Stimulated activated CD8-positive, alpha-beta memory T cell treated with anti-CD3 and anti-CD28 coated beads, Interleukin-15, amount 100 ng/mL, for 1 hour (primary cell): ENCODE data around the gene ME3.
A peak's percentile ranks its signal among the peaks of the same experiment; 100 is the strongest.
"Not testable (repeated sequence)": the region's sequence is repeated elsewhere in the genome, so short reads cannot be mapped to it uniquely, and the experiment has no call there.

Source experiments
- DNase-seq: peaks from one replicate; pipeline ENCODE4 v3.0.0-alpha.2; 2020; ENCODE audit warnings: low read depth

The ME3 gene

GRCh38 chr11:86620891-86621521 is 51.4 kb downstream of the ME3 start:
- no peak for DNase-seq

GRCh38 chr11:86619428-86619827 is 53.0 kb downstream of the ME3 start:
- not testable (repeated sequence) for DNase-seq

- no peak for DNase-seq
Observed at GRCh38 chr11:86617502-86617901, 54.9 kb downstream of the ME3 start.

- DNase-seq, result no peak
Observed at GRCh38 chr11:86615487-86615886, 56.9 kb downstream of the ME3 start.

DNA sequence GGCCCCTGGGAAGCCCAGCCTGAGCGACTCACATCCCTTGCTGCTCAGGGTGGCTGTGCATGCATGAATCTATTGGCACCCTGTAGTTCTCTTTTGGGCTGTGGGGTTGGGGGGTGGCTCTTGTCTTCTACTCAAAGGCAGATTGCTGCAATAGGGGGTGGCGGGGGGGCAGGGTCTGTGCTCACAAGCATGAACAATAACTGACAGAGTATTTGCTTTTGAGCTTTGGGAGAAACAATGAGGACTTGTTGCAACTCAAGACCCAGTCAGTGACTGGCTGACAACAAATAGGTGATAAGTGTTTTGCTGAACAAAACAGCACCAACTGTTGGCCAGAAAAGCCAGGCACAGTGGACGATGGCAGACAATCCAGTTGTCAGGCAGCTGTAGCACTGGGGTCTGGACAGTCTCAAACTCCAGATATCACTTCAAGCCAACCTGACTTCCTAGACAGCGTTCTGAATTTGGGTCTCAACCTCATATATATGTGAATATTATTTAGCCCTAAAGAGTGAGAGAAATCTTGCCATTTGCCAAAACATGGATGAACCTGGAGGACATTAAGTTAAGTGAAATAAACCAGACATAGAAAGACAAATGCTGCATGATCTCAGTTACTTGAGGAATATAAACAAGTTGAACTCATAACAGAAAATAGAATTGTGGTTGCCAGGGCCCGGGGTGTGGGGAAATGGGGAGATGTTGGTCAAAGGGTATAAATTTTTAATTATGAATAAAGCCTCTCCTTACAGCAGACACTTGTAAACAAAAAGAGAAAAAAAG is 61.7 kb downstream of the ME3 start:
- DNase-seq, result no peak

DNA sequence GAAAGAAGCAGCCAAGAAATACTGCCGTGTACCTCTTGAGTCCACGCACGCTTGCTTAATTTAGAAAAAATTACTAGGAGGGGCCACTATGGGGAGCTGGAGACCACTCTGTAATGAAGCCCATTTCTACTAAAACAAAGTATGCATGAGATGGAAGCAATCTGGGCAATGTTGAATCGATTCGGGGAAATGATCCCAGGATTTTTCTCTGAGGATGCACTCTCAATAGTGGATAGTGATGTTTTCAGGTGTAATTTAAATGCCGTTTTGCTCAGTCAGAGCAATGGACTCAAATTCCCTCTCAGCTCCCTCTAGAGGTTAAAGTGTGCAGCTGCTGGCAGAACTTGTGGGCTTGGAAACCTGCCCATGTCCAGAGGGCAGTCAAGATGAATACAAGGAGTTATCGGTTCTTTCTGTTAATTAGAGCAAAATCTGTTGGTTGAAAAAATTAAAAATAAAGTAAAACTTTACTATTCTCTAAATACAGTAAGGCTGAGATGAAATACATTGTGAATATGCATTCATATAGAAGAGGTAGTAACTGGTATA is 64.1 kb downstream of the ME3 start:
- DNase-seq, result no peak

DNA sequence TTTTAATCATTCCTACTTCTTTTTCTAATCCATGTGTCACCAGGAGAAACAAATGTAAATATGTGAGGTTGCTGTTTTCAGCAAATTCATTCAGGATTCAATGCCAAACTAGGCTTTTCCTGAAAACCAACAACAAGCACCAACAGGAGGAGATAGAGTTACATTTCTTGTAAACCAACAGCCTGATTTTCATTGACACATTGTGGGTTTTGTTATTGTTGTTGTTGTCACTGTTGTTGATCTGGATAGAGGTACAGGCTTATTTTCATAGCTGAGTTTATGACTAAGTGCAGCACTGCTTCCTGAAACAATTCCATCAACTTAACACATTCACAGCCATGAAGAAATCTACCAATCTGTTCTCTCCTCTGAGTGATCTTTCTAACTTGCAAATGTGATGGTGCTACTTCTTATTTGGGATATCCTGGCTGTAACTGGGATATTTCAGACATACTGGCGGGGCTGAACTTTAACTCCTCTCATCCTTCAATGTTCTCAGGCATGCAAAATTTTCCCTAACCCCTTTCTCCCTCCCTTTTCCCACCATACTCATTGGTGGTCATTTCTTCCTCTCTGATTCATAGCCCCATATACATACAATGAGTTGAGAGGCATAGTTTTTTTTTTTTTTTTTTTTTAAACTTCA is 65.5 kb downstream of the ME3 start:
- DNase-seq, result no peak

DNA sequence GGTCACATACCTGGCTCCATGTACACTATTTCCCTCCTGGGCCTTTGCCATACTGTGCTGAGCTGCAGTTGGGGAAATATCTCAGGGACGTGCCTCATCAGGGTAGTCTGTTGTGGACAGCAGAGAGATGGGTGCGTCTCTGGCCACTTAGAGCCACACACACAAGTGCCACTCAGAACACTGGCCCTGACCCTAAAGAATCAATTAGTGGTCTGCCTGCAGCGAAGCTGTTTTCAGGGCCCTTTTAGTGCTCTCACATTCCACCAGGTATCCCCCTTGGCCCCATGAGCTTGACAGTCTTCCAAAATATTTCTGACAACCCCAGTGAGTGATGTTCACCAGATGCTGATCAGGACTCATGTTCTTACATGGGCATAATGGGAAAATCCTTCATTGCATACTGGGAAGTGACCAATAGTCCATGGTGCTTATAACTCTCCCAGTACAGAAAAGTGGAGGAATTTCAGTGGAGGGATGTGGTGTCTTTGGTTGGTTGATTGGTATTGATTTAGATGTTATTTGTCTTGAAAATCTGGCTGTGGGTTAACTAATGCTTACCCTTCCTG is 66.1 kb downstream of the ME3 start:
- DNase-seq, result no peak

DNA sequence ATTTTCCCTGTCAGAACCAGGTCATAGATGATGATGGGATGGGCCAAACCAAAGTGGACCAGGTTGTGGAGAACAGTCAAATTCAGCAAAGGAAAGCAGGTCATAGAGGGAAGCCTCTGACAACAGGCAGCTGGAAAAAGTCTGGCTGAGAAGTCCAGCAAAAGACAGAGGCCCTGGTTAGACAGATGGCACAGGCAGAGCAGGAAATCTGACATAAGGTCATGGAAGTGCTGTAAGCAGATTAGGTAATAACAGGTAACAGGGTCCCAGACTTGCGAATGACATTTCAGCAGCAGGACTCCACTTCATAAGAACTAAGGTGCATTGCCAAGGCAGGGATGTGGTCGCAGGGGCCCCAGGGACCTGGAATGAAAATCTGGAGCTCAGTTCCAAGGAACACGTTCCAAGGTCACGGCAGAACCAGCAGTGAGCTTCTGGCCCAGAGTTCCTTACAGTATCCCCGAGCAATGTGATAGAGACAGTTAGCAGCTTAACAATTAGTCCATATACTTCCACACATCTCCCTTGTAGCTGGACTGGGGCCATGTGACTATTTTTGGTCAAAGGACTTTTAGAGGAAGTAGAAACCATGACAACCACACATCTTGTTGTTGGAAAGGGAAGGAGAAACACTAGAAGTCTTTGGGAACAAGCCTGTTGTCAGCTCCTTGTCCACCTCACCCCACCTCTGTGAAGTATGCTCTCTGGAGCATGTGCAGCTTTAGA is 75.4 kb downstream of the ME3 start:
- no peak for DNase-seq

DNA sequence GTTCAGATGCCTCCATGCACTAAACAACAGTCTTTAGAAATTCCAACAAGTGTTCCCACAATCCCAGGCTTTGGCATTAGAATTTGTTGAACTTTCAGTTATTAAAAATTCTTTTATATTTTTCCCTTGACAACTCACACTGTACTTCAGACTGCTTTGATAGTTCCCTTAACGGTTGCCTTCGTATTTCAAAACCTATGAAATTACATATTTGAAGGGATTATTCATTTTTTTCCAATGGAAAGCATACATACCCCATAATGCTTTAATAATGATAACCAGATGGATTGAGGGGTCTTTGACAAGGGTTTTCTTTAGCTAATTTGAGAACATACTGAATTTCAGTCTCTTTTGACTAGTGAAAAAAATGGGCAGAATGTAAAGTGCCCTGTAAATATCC is 76.5 kb downstream of the ME3 start:
- DNase-seq, result no peak

DNA sequence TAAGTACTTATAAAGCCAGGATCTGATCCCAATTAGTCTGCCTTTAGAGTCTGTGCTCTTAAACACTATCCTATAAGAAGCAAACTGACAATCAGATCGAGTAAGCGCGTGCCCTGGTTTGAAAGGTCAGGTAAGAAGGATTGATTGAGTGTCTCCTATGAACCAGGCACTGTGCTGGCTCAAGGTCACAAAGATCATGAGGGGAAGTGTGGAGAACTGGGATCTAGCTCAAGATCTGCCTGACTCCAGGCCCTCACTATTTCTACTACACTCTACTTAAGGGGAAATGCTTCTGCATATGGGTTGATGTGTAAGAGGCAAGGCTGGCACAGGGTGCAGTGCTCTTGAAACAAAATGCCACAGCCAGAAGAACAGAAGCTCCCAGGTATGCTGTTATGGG is 77.0 kb downstream of the ME3 start:
- no peak for DNase-seq

GRCh38 chr11:86594746-86595145 is 77.7 kb downstream of the ME3 start:
- no peak for DNase-seq

DNA sequence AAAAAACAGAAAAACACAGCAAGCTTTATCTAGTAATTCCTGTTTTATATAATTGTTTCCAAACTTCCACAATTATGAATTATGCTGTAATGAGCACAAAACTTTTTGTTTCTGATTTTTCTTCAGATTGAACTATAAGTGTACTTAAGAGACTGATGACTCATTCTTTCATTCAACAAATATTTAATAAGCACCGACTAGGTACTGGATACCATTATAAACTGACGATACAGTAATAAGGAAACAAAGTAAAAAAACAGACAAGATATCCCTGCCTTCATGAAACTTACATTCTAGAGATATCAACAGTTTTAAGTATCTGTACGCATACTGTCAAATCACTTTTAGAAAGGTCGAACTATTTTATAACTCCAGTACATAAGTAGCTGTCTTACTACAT is 78.6 kb downstream of the ME3 start:
- DNase-seq, result no peak

GRCh38 chr11:86592659-86593451 is 79.6 kb downstream of the ME3 start:
- peak; percentile 45 for DNase-seq

DNA sequence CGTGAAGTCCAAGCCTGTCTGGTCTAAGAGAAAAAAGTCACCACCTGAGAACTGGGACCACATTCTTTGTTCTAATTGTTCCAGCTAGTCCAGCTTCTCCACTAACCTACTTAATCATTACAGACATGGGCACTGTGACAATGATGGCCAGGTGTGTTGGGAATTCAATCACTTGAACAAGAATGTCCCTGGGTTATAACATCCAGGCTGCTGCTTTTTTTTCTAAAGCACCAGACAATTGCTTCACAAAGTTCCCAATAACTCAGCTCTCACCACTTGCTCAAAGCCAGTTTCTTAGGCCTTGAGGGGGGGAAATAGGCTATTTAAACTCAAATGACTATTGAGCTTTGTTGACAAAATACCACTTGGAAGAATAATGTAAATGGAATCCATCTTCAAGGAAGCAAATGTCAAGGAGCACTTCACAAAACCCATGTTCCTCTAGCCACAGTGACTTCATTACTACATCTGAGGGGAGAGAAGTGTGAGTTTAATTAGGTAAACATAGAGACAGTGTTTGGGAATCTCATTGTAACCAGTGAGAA is 80.3 kb downstream of the ME3 start:
- DNase-seq, result no peak

GRCh38 chr11:86591631-86592030 is 80.8 kb downstream of the ME3 start:
- no peak for DNase-seq

DNA sequence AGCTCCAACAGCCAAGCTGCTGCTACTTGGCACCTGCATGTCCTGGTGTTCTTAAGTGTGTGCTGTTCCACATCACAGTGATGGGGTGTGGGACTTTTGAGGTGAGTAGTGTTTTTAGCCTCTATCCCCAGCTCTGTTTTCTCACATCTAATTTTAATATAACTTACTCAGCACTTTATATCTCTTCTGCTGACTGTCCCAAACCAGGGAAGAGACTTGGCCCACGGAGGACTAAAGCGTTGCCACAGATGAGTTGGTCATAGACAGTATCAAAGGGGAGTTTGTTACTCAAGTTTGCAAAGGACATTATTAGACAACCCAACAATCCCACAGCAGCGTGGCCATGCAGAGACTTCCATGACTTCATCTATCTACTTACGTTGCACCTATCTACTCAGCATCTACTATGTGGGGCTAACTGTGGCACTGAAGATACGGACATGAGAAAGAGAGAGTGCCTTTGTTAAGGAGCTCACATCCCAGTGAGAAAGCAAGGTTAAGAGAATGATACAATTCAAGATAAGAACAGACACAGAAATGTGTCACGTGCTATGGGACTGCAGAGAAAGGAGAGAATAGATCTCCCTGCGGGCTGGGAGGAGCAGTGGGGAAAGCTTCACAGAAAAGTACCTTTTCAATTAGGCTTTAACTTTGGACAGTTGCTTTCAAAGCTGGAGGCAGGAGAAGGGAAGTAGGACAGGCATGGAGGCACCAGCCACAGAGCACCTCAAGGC is 82.4 kb downstream of the ME3 start:
- DNase-seq, result no peak

DNA sequence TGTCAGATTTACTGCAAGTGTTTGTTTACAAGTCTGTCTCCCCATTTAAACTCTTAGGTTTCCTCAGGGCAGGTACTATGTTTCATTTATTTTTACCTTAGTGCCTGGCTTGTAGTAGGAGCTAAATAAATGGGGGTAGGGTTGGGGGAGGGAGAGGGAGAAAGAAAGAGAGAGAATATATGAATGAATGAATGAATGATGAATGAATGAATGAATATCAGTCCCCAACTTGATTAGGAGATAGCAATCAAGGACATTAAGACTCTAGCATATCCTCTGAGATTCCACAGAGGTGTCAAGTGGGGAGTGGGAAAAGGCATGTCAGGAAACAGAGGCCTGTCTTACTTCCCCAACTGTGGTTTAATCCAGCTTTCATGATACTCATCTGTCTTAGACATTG is 83.2 kb downstream of the ME3 start:
- DNase-seq, result no peak

DNA sequence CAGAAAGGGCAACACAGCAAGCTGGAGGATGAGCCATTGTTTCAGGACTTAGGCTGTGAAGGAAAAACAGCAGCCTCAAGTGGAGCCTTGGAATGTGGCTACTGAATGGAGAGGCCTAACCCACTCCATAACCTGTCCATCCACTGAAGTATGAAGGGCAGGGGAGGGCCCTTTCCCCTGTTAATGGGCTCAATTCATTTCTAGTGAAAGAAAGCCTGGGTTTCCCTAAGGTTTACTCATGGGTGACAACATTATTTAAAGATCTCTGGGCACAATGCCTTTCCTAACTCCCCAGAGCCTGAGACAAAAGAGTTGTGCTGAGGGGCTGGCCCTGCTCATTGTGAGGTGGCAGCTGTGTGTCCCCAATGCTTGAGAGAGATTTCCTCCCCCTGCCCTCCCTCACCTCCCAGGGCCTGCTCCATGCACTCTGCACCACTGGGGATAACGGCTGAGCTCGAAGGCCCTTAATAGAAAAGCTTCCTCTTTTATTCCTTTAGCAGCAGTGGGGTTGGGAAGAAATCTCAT is 83.8 kb downstream of the ME3 start:
- no peak for DNase-seq
